Mesendoderm (in vitro differentiated cells): Measurements from ENCODE around the gene CDK14.
"Not testable (repeated sequence)": the region's sequence is repeated elsewhere in the genome, so short reads cannot be mapped to it uniquely, and the experiment has no call there.

ENCODE experiments used
- DNase-seq: peaks from one replicate; pipeline ENCODE4 v3.0.0; 2013
- H2AK5ac ChIP-seq: 2 replicates; pipeline ENCODE4 v1.6.1; 2013; ENCODE audit warnings: low read length, inconsistent platforms
- H2BK120ac ChIP-seq: 2 replicates; pipeline ENCODE4 v1.6.1; 2013; ENCODE audit warnings: low read depth, mild to moderate bottlenecking, low read length, moderate library complexity, mixed read lengths
- H2BK15ac ChIP-seq: replicated peaks from 2 replicates; pipeline ENCODE4 v1.6.1; 2013; ENCODE audit warnings: low read depth, mild to moderate bottlenecking, moderate library complexity
- H2BK5ac ChIP-seq: 2 replicates; pipeline ENCODE4 v1.6.1; 2013; ENCODE audit warnings: low read length, inconsistent platforms
- H3K18ac ChIP-seq: 2 replicates; pipeline ENCODE4 v1.6.1; 2013; ENCODE audit warnings: mild to moderate bottlenecking, low read length, mixed read lengths
- H3K23ac ChIP-seq: one replicate; pipeline ENCODE4 v1.6.1; 2013; ENCODE audit warnings: low read length
- H3K27ac ChIP-seq: 2 replicates; pipeline ENCODE4 v1.5.1; 2013; ENCODE audit warnings: low read depth, mild to moderate bottlenecking, inconsistent platforms, low read length, moderate library complexity
- H3K27me3 ChIP-seq: 2 replicates; pipeline ENCODE4 v1.6.1; 2013; ENCODE audit warnings: low read length, control low read depth, mild to moderate bottlenecking, inconsistent platforms; ENCODE audit not compliant: insufficient read depth, poor library complexity
- H3K36me3 ChIP-seq: 2 replicates; pipeline ENCODE4 v1.6.1; 2013; ENCODE audit warnings: low read length, inconsistent platforms; ENCODE audit not compliant: control insufficient read depth, insufficient read depth
- H3K4ac ChIP-seq: one replicate; pipeline ENCODE4 v1.6.1; 2013; ENCODE audit warnings: low read depth, mild to moderate bottlenecking, low read length, moderate library complexity
- H3K4me1 ChIP-seq: 2 replicates; pipeline ENCODE4 v1.6.1; 2013; ENCODE audit warnings: low read depth, low read length, inconsistent platforms; ENCODE audit not compliant: control insufficient read depth
- H3K4me2 ChIP-seq: 2 replicates; pipeline ENCODE4 v1.6.1; 2013; ENCODE audit warnings: low read length
- H3K4me3 ChIP-seq: 2 replicates; pipeline ENCODE4 v1.5.1; 2013; ENCODE audit warnings: mild to moderate bottlenecking, low read length
- H3K56ac ChIP-seq: one replicate; pipeline ENCODE4 v1.6.1; 2013; ENCODE audit warnings: low read length
- H3K79me1 ChIP-seq: 2 replicates; pipeline ENCODE4 v1.6.1; 2013; ENCODE audit warnings: low read length, inconsistent platforms
- H3K79me2 ChIP-seq: 2 replicates; pipeline ENCODE4 v1.6.1; 2013; ENCODE audit warnings: mild to moderate bottlenecking, low read length; ENCODE audit not compliant: control insufficient read depth, insufficient read depth
- H3K9ac ChIP-seq: 2 replicates; pipeline ENCODE4 v1.6.1; 2013; ENCODE audit warnings: low read length, inconsistent platforms
- H4K5ac ChIP-seq: one replicate; pipeline ENCODE4 v1.6.1; 2013; ENCODE audit warnings: low read length
- H4K8ac ChIP-seq: one replicate; pipeline ENCODE4 v1.6.1; 2013; ENCODE audit warnings: low read depth, mild to moderate bottlenecking, control low read depth, low read length, moderate library complexity
- WGBS: extraction: QIAGEN DNeasy Blood & Tissue Kit; methylation state at CpG from one replicate; pipeline ENCODE4 v1.1.7; 2013; ENCODE audit warnings: low lambda C conversion rate, missing lambda C conversion rate; ENCODE audit not compliant: insufficient coverage; ENCODE audit errors: extremely low coverage; 5-methylcytosine and 5-hydroxymethylcytosine counted together

Gene CDK14

DNA sequence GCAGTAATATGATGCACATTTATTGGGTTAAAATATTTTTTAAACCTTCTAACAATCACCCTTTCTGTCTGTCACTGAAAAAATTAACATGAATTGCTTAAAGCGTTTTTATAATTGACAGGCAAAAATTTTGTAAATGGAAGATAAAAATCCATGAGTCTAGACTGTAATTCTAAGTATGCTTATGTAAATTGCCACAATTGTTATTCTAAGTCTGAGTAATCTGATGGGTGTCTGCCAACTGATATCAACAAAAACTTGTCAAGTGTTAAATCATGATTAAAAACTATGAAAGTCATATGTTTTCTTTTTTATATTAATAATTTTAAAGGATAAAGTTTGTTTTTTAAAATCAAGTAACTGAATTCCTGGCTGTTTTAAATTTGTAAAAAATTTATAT, 208.2 kb downstream of the CDK14 start:
- Histone ChIP-seq H3K36me3 (no peaks in the 10 kb centered on the region), H3K9ac (no peak overlapping the region), H3K56ac (no peak overlapping the region), H3K4ac (no peak overlapping the region), H2BK5ac (no peak overlapping the region), H3K23ac (no peak overlapping the region), H2BK15ac (no peak overlapping the region), H4K8ac (no peak overlapping the region), H2BK120ac (no peak overlapping the region), H3K27ac (no peak overlapping the region), H2AK5ac (no peak overlapping the region), H3K79me1 (no peaks in the 10 kb centered on the region), H3K27me3 (no peaks in the 10 kb centered on the region), H3K18ac (no peak overlapping the region), H4K5ac (no peak overlapping the region), H3K4me1 (no peaks in the 10 kb centered on the region), H3K4me3 (no peak overlapping the region), H3K79me2 (no peaks in the 10 kb centered on the region), H3K4me2 (no peak overlapping the region)
- no CpG with 5 or more reads among the region's 1 CpG for WGBS
- no peak for DNase-seq

DNA sequence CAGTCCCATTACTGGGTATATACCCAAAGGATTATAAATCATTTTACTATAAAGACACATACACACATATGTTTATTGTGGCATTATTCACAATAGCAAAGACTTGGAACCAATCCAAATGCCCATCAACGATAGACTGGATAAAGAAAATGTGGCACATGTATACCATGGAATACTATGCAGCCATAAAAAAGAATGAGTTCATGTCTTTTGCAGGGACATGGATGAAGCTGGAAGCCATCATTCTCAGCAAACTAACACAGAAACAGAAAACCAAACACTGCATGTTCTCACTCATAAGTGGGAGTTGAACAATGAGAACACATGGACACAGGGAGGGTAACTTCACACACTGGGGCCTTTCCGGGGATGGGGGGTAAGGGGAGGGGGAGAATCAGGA, 219.4 kb downstream of the CDK14 start:
- H3K9ac ChIP-seq, H2AK5ac ChIP-seq, H3K4ac ChIP-seq, H2BK5ac ChIP-seq, H4K5ac ChIP-seq, H3K79me2 ChIP-seq, H3K4me3 ChIP-seq, H3K36me3 ChIP-seq, H2BK15ac ChIP-seq, H3K27ac ChIP-seq, H2BK120ac ChIP-seq, H3K4me2 ChIP-seq, H3K23ac ChIP-seq, H3K79me1 ChIP-seq, H3K56ac ChIP-seq, H3K18ac ChIP-seq, H4K8ac ChIP-seq, H3K27me3 ChIP-seq, DNase-seq, H3K4me1 ChIP-seq: not testable (repeated sequence)
- no CpG with 5 or more reads among the region's 2 CpGs for WGBS

DNA sequence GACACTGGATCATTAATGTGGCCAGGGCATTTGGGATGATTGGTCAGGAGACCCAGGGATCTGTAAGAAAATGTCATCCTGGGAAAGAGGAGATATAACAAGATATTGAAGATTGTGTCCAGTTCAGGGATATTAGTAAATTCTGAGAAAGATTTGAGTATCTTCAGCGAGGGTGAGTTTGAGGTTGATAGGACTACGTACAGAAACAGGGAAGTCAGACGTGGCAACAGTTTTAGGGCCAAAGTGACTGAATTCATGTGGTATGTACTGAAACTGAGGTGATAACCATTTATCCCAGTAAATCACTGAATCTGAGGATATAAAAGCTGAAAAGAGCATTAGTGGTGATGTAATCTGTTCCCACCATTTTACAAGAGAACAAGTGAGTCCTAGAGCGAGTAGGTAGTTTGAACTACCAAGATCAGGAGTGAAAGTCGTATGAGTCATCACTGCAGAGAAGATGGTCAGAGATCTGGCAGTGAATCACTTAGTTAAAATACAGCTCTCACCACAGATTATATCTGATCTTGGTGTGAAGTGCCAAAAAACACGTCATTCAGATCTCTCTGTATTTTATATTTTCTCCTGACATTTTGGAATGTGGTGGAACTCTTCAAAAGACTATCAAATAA, 220.5 kb downstream of the CDK14 start:
- H3K36me3 ChIP-seq, result no peaks in the 10 kb centered on the region
- no peaks in the 10 kb centered on the region for H3K79me1 ChIP-seq
- no peak overlapping the region for H3K4me3 ChIP-seq
- H2BK15ac ChIP-seq, result no peak overlapping the region
- no peak overlapping the region for H4K8ac ChIP-seq
- no peak overlapping the region for H2BK5ac ChIP-seq
- no peak overlapping the region for H3K23ac ChIP-seq
- H3K18ac ChIP-seq, result no peak overlapping the region
- H3K79me2 ChIP-seq, result no peaks in the 10 kb centered on the region
- no peaks in the 10 kb centered on the region for H3K4me1 ChIP-seq
- no peak overlapping the region for H4K5ac ChIP-seq
- no peak overlapping the region for H3K4ac ChIP-seq
- H3K4me2 ChIP-seq, result no peak overlapping the region
- H2AK5ac ChIP-seq, result no peak overlapping the region
- H3K56ac ChIP-seq, result no peak overlapping the region
- no peak overlapping the region for H3K9ac ChIP-seq
- DNase-seq, result peak; percentile 90
- no peak overlapping the region for H3K27ac ChIP-seq
- no peak overlapping the region for H2BK120ac ChIP-seq
- H3K27me3 ChIP-seq, result no peaks in the 10 kb centered on the region
- WGBS, result no CpG with 5 or more reads among the region's 6 CpGs

DNA sequence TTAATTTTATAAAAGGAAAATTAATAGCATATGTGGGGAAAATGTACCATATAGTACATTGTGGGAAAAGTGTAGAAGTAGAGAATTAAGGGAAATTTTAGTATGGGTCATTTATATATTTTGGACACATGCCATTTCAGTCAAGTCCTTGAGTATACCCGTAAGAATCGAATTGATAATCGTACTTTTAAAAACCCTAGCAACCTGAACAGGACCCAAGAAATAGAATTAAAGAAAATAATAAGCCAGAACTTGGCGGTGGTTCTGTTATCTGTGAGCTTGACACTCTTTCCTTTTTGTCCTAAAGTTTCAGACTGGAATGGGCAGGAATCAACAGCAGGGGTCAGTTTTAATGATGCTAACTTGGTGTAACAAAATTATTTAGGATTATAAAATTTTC, 221.0 kb downstream of the CDK14 start:
- H2BK15ac ChIP-seq, result no peak overlapping the region
- H3K4me1 ChIP-seq, result no peaks in the 10 kb centered on the region
- H3K79me1 ChIP-seq, result no peaks in the 10 kb centered on the region
- H3K56ac ChIP-seq, result no peak overlapping the region
- H3K4me2 ChIP-seq, result no peak overlapping the region
- H3K79me2 ChIP-seq, result no peaks in the 10 kb centered on the region
- H2BK120ac ChIP-seq, result no peak overlapping the region
- no peak overlapping the region for H3K27ac ChIP-seq
- H3K4ac ChIP-seq, result no peak overlapping the region
- no peaks in the 10 kb centered on the region for H3K36me3 ChIP-seq
- no peak overlapping the region for H3K23ac ChIP-seq
- H2BK5ac ChIP-seq, result no peak overlapping the region
- no peak overlapping the region for H3K9ac ChIP-seq
- no peak overlapping the region for H4K8ac ChIP-seq
- no peak overlapping the region for H2AK5ac ChIP-seq
- no CpG with 5 or more reads among the region's 4 CpGs for WGBS
- H3K27me3 ChIP-seq, result no peaks in the 10 kb centered on the region
- no peak overlapping the region for H4K5ac ChIP-seq
- no peak overlapping the region for H3K4me3 ChIP-seq
- H3K18ac ChIP-seq, result no peak overlapping the region
- DNase-seq, result no peak

DNA sequence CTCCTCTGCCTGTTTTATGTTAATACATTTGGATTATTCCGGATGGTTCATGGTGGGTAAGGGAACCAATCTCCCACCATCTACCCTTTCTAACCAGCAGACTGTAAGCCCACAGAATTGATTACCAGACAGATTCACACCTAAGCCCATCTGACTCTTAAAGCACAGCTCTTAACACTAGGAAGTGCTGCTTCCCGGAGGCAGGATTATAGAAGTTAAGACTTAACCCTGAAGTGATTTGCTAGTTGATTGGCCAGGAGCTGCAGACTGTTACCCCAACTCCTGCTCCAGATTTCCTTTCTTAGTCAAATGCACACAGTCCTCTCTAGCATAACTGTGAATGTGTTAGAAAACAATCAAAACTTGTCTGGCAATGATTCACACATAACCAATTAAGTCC, 221.7 kb downstream of the CDK14 start:
- Histone ChIP-seq H3K36me3 (no peaks in the 10 kb centered on the region), H2BK5ac (no peak overlapping the region), H2AK5ac (no peak overlapping the region), H4K8ac (no peak overlapping the region), H3K4ac (no peak overlapping the region), H3K9ac (no peak overlapping the region), H3K18ac (no peak overlapping the region), H3K4me1 (no peaks in the 10 kb centered on the region), H3K27ac (no peak overlapping the region), H3K4me3 (no peak overlapping the region), H4K5ac (no peak overlapping the region), H3K4me2 (no peak overlapping the region), H2BK120ac (no peak overlapping the region), H3K27me3 (no peaks in the 10 kb centered on the region), H2BK15ac (no peak overlapping the region), H3K56ac (no peak overlapping the region), H3K23ac (no peak overlapping the region), H3K79me1 (no peaks in the 10 kb centered on the region), H3K79me2 (no peaks in the 10 kb centered on the region)
- WGBS, result no CpG with 5 or more reads among the region's 2 CpGs
- peak; percentile 95 for DNase-seq

DNA sequence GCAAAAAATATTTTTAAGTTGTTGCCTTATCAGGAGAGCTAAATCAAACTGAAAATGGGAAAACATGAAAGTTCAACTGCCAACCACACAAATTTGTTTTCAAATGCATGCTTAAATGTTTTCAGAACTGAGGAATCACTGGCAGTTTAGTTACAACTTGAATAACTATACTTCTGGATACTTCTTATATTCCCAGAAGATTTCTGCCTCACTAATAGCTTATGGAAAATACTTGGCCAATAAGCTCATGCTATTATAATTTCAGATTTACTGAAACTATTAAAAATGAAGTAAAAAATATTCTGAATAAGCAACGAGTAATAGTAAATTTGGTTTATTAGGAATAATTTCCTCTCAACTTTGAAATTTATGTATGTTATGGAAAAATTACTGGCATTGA, 222.2 kb downstream of the CDK14 start:
- Histone ChIP-seq H2AK5ac (no peak overlapping the region), H4K8ac (no peak overlapping the region), H3K79me2 (no peaks in the 10 kb centered on the region), H4K5ac (no peak overlapping the region), H3K36me3 (no peaks in the 10 kb centered on the region), H3K18ac (no peak overlapping the region), H3K4ac (no peak overlapping the region), H2BK15ac (no peak overlapping the region), H3K4me3 (no peak overlapping the region), H3K56ac (no peak overlapping the region), H3K27me3 (no peaks in the 10 kb centered on the region), H3K27ac (no peak overlapping the region), H3K23ac (no peak overlapping the region), H3K79me1 (no peaks in the 10 kb centered on the region), H3K4me2 (no peak overlapping the region), H2BK120ac (no peak overlapping the region), H2BK5ac (no peak overlapping the region), H3K9ac (no peak overlapping the region), H3K4me1 (no peaks in the 10 kb centered on the region)
- WGBS, result 100% methylated on average over 1 of the region's 1 CpG
- DNase-seq, result no peak
